ENCODE measurements around the gene GAK. TPM values are rescaled to one million over a fixed set of nuclear protein-coding genes. Genes with fewer than 3 reads are reported as not detected.
A peak's percentile ranks its signal among the peaks of the same experiment; 100 is the strongest.

Gene GAK
- total and polyA plus RNA-seq, 2 of the 13 experiments (the other 11 are each of a cell fraction or from before 2014, with no cell fraction given), result 17.5 to 44.3 TPM

DNA sequence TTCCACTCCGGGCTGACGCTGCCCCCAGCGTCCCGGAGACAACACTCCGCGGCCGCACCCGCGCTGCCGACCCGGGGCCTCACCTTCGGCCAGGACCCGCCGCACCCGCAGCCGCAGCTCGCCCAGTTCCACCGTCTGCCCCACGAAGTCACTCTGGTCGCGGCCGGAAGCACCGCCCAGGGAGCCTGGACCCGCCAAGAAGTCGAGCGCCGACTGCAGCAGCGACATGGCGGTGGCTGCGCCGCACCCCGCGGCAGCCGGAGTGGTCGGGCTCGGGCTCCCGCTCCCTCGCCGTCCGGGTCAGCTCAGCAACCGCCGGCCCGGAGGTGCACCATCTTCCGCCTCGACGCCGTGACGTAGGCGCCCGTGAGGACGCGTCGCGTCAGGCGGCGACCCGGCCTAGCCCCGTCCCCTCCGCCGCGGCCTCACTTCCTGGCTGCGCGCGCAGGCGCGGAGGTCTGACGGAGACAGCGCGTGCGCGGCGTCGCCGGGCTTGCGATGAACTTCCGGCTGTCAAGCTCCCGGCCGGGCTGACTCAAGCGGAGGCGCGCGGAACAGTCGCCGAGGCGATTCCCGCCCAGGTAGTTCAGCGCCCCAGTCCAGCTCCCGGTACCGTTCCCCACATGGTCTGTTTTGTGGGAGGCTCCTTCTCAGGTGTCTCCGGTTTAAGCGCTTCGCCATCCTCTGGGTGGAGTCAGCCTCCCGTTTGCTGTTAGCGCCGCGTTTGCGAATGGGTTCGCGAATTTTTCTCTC is at the start of gene GAK, which contains the start of gene TMEM175 (continued):
- peak; percentile 53; the same call in 1 of the 2 replicates for TF ChIP-seq RXRB (CRISPR knock-in tag; IDR thresholded peaks at IDR 0.05; ENCODE audit: borderline replicate concordance)
- TF ChIP-seq, protein P1, sequence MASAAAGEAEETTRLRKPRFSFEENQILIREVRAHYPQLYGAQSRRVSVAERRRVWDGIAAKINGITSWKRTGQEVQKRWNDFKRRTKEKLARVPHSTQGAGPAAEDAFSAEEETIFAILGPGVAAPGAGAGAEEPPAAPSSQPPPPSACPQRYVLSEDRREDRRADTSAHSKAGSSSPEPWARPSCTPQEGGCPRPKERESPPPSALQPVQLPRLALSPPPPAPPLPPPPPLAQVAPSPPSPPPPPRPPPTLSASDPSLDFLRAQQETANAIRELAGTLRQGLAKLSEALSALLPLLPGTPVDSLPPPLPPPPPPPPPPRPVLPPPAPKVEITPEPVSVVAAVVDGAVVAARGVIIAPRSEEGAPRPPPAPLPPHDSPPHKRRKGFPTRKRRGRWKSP (CRISPR knock-in tag; IDR thresholded peaks at IDR 0.05), result peak; percentile 85
- TF ChIP-seq, protein P2, sequence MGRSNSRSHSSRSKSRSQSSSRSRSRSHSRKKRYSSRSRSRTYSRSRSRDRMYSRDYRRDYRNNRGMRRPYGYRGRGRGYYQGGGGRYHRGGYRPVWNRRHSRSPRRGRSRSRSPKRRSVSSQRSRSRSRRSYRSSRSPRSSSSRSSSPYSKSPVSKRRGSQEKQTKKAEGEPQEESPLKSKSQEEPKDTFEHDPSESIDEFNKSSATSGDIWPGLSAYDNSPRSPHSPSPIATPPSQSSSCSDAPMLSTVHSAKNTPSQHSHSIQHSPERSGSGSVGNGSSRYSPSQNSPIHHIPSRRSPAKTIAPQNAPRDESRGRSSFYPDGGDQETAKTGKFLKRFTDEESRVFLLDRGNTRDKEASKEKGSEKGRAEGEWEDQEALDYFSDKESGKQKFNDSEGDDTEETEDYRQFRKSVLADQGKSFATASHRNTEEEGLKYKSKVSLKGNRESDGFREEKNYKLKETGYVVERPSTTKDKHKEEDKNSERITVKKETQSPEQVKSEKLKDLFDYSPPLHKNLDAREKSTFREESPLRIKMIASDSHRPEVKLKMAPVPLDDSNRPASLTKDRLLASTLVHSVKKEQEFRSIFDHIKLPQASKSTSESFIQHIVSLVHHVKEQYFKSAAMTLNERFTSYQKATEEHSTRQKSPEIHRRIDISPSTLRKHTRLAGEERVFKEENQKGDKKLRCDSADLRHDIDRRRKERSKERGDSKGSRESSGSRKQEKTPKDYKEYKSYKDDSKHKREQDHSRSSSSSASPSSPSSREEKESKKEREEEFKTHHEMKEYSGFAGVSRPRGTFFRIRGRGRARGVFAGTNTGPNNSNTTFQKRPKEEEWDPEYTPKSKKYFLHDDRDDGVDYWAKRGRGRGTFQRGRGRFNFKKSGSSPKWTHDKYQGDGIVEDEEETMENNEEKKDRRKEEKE (IDR thresholded peaks at IDR 0.05), result no peak
- TF ChIP-seq PRPF4 (IDR thresholded peaks at IDR 0.05; ENCODE audit: low read depth, low read length, poor library complexity, severe bottlenecking), result no peak
- TF ChIP-seq ZNF563 (CRISPR knock-in tag; IDR thresholded peaks at IDR 0.05), result no peak
- TF ChIP-seq ZNF549 (CRISPR knock-in tag; IDR thresholded peaks at IDR 0.05), result no peak
- TF ChIP-seq ZSCAN25 (CRISPR knock-in tag; IDR thresholded peaks at IDR 0.05), result 0 out of 2 replicates have a peak, but pooled peaks have one; percentile 28
- TF ChIP-seq PRMT3 (CRISPR knock-in tag; IDR thresholded peaks at IDR 0.05; ENCODE audit: borderline replicate concordance, low read depth), result no peak
- TF ChIP-seq ZNF343 (CRISPR knock-in tag; IDR thresholded peaks at IDR 0.05), result peak; percentile 80; the same call in 1 of the 2 replicates
- peak; percentile 57; the same call in 1 of the 2 replicates for TF ChIP-seq ZSCAN31 (CRISPR knock-in tag; IDR thresholded peaks at IDR 0.05; ENCODE audit: low read depth)
- no peak; the same call in 1 of the 2 replicates for TF ChIP-seq ZNF567 (CRISPR knock-in tag; IDR thresholded peaks at IDR 0.05; ENCODE audit: borderline replicate concordance)
- peak; percentile 87; the same call in 1 of the 2 replicates for TF ChIP-seq CENPT (CRISPR knock-in tag; IDR thresholded peaks at IDR 0.05; ENCODE audit: low read depth)
- TF ChIP-seq ZMYM3 (CRISPR knock-in tag; IDR thresholded peaks at IDR 0.05), result no peak
- TF ChIP-seq ZNF251 (CRISPR knock-in tag; IDR thresholded peaks at IDR 0.05), result no peak
- TF ChIP-seq TP53 (CRISPR knock-in tag; conservative IDR thresholded peaks at IDR 0.05), result no peak
- TF ChIP-seq ZNF382 (CRISPR knock-in tag; IDR thresholded peaks at IDR 0.05; ENCODE audit: borderline replicate concordance), result no peak
- no peak for TF ChIP-seq ZFP36L2 (CRISPR knock-in tag; IDR thresholded peaks at IDR 0.05)
- TF ChIP-seq NFIB (CRISPR knock-in tag; IDR thresholded peaks at IDR 0.05; ENCODE audit: borderline replicate concordance), result no peak
- TF ChIP-seq DNMT1 (CRISPR knock-in tag; IDR thresholded peaks at IDR 0.05), result no peak
- no peak for TF ChIP-seq HNRNPH1 (optimal IDR thresholded peaks at IDR 0.05; ENCODE audit: low read depth, low read length)
- TF ChIP-seq NCOA2 (CRISPR knock-in tag; IDR thresholded peaks at IDR 0.05), result no peak; the same call in 1 of the 2 replicates
- TF ChIP-seq SAP130 (CRISPR knock-in tag; IDR thresholded peaks at IDR 0.05; ENCODE audit: low read depth), result peak; percentile 97
- TF ChIP-seq WIZ (CRISPR knock-in tag; IDR thresholded peaks at IDR 0.05), result no peak
- TF ChIP-seq KLF12 (CRISPR knock-in tag; IDR thresholded peaks at IDR 0.05; ENCODE audit: borderline replicate concordance), result no peak
- TF ChIP-seq, protein P3, sequence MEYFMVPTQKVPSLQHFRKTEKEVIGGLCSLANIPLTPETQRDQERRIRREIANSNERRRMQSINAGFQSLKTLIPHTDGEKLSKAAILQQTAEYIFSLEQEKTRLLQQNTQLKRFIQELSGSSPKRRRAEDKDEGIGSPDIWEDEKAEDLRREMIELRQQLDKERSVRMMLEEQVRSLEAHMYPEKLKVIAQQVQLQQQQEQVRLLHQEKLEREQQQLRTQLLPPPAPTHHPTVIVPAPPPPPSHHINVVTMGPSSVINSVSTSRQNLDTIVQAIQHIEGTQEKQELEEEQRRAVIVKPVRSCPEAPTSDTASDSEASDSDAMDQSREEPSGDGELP (IDR thresholded peaks at IDR 0.05; ENCODE audit: borderline replicate concordance, low read depth), result peak; percentile 42; the same call in 1 of the 2 replicates
- TF ChIP-seq TEAD3 (CRISPR knock-in tag; optimal IDR thresholded peaks at IDR 0.05; ENCODE audit: borderline replicate concordance), result no peak
- TF ChIP-seq, protein P4, sequence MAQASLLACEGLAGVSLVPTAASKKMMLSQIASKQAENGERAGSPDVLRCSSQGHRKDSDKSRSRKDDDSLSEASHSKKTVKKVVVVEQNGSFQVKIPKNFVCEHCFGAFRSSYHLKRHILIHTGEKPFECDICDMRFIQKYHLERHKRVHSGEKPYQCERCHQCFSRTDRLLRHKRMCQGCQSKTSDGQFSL (CRISPR knock-in tag; IDR thresholded peaks at IDR 0.05), result no peak
